Suprapubic skin (tissue), 4 donors: ENCODE measurements around the gene IPO13. TPM values are rescaled to one million over a fixed set of nuclear protein-coding genes. Genes with fewer than 3 reads are reported as not detected.

ENCODE experiments used
- DNase-seq, 2 donors: peaks; one replicate each; pipeline ENCODE4 v3.0.0-alpha.2; 2019; ENCODE audit warnings: low spot score in 2 of 2
- H3K27ac ChIP-seq: fragments of 200-600 bp; sonication (generic); one replicate; pipeline ENCODE4 v1.5.1; 2019
- H3K27me3 ChIP-seq: fragments of 200-600 bp; sonication (generic); one replicate; pipeline ENCODE4 v1.5.1; 2019
- H3K36me3 ChIP-seq: fragments of 200-600 bp; sonication (generic); one replicate; pipeline ENCODE4 v1.5.1; 2019
- H3K4me1 ChIP-seq: fragments of 200-600 bp; sonication (generic); one replicate; pipeline ENCODE4 v1.5.1; 2019
- H3K4me3 ChIP-seq: fragments of 200-600 bp; sonication (generic); one replicate; pipeline ENCODE4 v1.5.1; 2019; ENCODE audit warnings: mild to moderate bottlenecking
- H3K9me3 ChIP-seq: fragments of 200-600 bp; sonication (generic); one replicate; pipeline ENCODE4 v1.5.1; 2019
- CTCF ChIP-seq, 2 donors: fragments of 200-600 bp in 1 of 2; fragments of 450-650 bp in 1 of 2; sonication (generic) in 1 of 2; IDR thresholded peaks; one replicate each; pipeline ENCODE4 v1.5.1; 2016 to 2019; ENCODE audit warnings: antibody characterized with exemption in 2 of 2, mild to moderate bottlenecking in 1 of 2, moderate library complexity in 1 of 2
- EP300 ChIP-seq: sonication (generic); formaldehyde crosslinking; IDR thresholded peaks from one replicate; pipeline ENCODE4 v1.6.1; 2017; ENCODE audit warnings: antibody characterized with exemption
- POLR2A ChIP-seq, 2 donors: fragments of 450-650 bp; IDR thresholded peaks; one replicate each; pipeline ENCODE4 v1.6.1; 2017; ENCODE audit warnings: antibody characterized with exemption in 2 of 2, mild to moderate bottlenecking in 2 of 2, moderate library complexity in 2 of 2
- POLR2AphosphoS5 ChIP-seq, 3 donors: sonication (generic); formaldehyde crosslinking; IDR thresholded peaks; one replicate each; pipeline ENCODE4 v1.6.1; 2017; ENCODE audit warnings: antibody characterized with exemption in 3 of 3
- WGBS: methylation state at CpG from one replicate; pipeline ENCODE4 v1.1.5; 2018; 5-methylcytosine and 5-hydroxymethylcytosine counted together
- total RNA-seq, 4 donors: library from RNA; depleted of rRNA; stranded (reverse); fragments of >200 nt; gene quantifications; one replicate each; pipeline ENCODE4 v1.1.0, GENCODE V29; 2016

IPO13 gene
- total RNA-seq, 4 donors from 2014 or later: 30.8 to 41.0 (median 34.8) TPM

GRCh38 chr1:43968348-43968948 is 21.7 kb downstream of the IPO13 start:
- peaks cover 23% of the 10 kb centered on the region for H3K4me1 ChIP-seq
- H3K27me3 ChIP-seq: no peaks in the 10 kb centered on the region
- H3K36me3 ChIP-seq: peaks cover 44% of the 10 kb centered on the region
- H3K9me3 ChIP-seq: no peaks in the 10 kb centered on the region
- no peak overlapping the region for H3K27ac ChIP-seq
- no peak overlapping the region for H3K4me3 ChIP-seq
- TF ChIP-seq CTCF (IDR thresholded peaks at IDR 0.05) (no peak), EP300 (no peak)
- 77% methylated on average over 6 of the region's 6 CpGs for WGBS
- no peak for DNase-seq

GRCh38 chr1:43969416-43969745 is 22.6 kb downstream of the IPO13 start:
- Histone ChIP-seq H3K4me1 (peaks cover 28% of the 10 kb centered on the region), H3K4me3 (peak overlapping the region; percentile 66), H3K27me3 (no peaks in the 10 kb centered on the region), H3K27ac (no peak overlapping the region), H3K36me3 (peaks cover 36% of the 10 kb centered on the region), H3K9me3 (no peaks in the 10 kb centered on the region)
- WGBS: 60% methylated on average over 7 of the region's 7 CpGs
- no peak for DNase-seq
- TF ChIP-seq CTCF (IDR thresholded peaks at IDR 0.05) (no peak), POLR2A (IDR thresholded peaks at IDR 0.05) (no peak), POLR2AphosphoS5 (IDR thresholded peaks at IDR 0.05) (no peak), EP300 (no peak)

- WGBS: 1% methylated on average over 26 of the region's 47 CpGs
- peak within 1 kb of the TSS; percentile 66 for H3K4me3 ChIP-seq
Measured at GRCh38 chr1:43969746-43970466, 23.2 kb downstream of the IPO13 start, which contains the start of gene DPH2. Gene DPH2, plus strand, starts transcription at chr1:43970010. Its CDS starts 166 bp downstream, at chr1:43970176.

GRCh38 chr1:43970502-43970901 is 23.8 kb downstream of the IPO13 start:
- H3K9me3 ChIP-seq: no peaks in the 10 kb centered on the region
- no peak overlapping the region for H3K27ac ChIP-seq
- peaks cover 31% of the 10 kb centered on the region for H3K4me1 ChIP-seq
- WGBS: 49% methylated on average over 5 of the region's 5 CpGs
- no peaks in the 10 kb centered on the region for H3K27me3 ChIP-seq
- H3K36me3 ChIP-seq: peaks cover 32% of the 10 kb centered on the region
- peak overlapping the region; percentile 66 for H3K4me3 ChIP-seq
- TF ChIP-seq POLR2A (IDR thresholded peaks at IDR 0.05) (no peak), POLR2AphosphoS5 (IDR thresholded peaks at IDR 0.05) (no peak), EP300 (no peak), CTCF (IDR thresholded peaks at IDR 0.05) (no peak)
- no peak for DNase-seq

More at GRCh38 chr1:43969746-43970466, 23.2 kb downstream of the IPO13 start, which contains the start of gene DPH2:
- no peaks in the 10 kb centered on the region for H3K9me3 ChIP-seq
- peaks cover 28% of the 10 kb centered on the region for H3K4me1 ChIP-seq
- H3K36me3 ChIP-seq: peaks cover 32% of the 10 kb centered on the region
- H3K27ac ChIP-seq: no peak within 1 kb of the TSS
- no peak for TF ChIP-seq CTCF (IDR thresholded peaks at IDR 0.05)
- no peak for TF ChIP-seq POLR2A (IDR thresholded peaks at IDR 0.05)
- TF ChIP-seq POLR2AphosphoS5 (IDR thresholded peaks at IDR 0.05): no peak
- no peak for TF ChIP-seq EP300
- H3K27me3 ChIP-seq: no peaks in the 10 kb centered on the region
- DNase-seq: peak; percentile 99

- DNase-seq: no peak
- H3K4me3 ChIP-seq: peak overlapping the region; percentile 66
- H3K36me3 ChIP-seq: peaks cover 31% of the 10 kb centered on the region
- no peaks in the 10 kb centered on the region for H3K9me3 ChIP-seq
- 90% methylated on average over 9 of the region's 9 CpGs for WGBS
- H3K27me3 ChIP-seq: no peaks in the 10 kb centered on the region
- TF ChIP-seq POLR2A (IDR thresholded peaks at IDR 0.05): no peak
- no peak for TF ChIP-seq POLR2AphosphoS5 (IDR thresholded peaks at IDR 0.05)
- TF ChIP-seq EP300: no peak
- TF ChIP-seq CTCF (IDR thresholded peaks at IDR 0.05): no peak
- peaks cover 35% of the 10 kb centered on the region for H3K4me1 ChIP-seq
- H3K27ac ChIP-seq: no peak overlapping the region
Measured at GRCh38 chr1:43970911-43971310, 24.2 kb downstream of the IPO13 start.
